K562 (cell line): ENCODE results near the gene LPCAT2. TPM values are rescaled to one million over a fixed set of nuclear protein-coding genes. Genes with fewer than 3 reads are reported as not detected.

Experiments used
- polyA plus RNA-seq, 8 experiments: library from polyadenylated mRNA; depleted of rRNA in 4 of 8; stranded (reverse) in 5 of 8; unstranded in 3 of 8; fragments of >200 nt; fragmentation: Nextera tagmentation in 2 of 8; fragmentation: Illumina TruSeq in 1 of 8; extraction: Ambion mirVana in 2 of 8; extraction: Trizol in 1 of 8; gene quantifications; 2 replicates each; pipeline versions ENCODE4 v1.2.1 to v1.2.3, GENCODE V29; 2011 to 2014; ENCODE audit warnings: inconsistent platforms in 1 of 8, missing spikeins in 1 of 8
- total RNA-seq, 7 experiments: library from RNA; depleted of rRNA in 6 of 7; stranded (reverse); fragments of >200 nt in 6 of 7; fragmentation: Illumina TruSeq in 2 of 7; extraction: Trizol in 2 of 7; gene quantifications; 2 replicates each; pipeline versions ENCODE4 v1.2.1 to v1.2.3, GENCODE V29; 2011 to 2021; ENCODE audit warnings: low replicate concordance in 1 of 7

The LPCAT2 gene
- total and polyA plus RNA-seq, 9 of the 15 experiments (the other 6 are each of a cell fraction or from before 2014, with no cell fraction given) = 2.9 to 15.0 (median 7.3) TPM

Other genes with a start within 250 kb of the LPCAT2 start
- gene IRX6, start 184.9 kb upstream of the LPCAT2 start, total RNA-seq (2014; rRNA removed) = 0.14 and 0.20 TPM in 2 replicates
- not detected in 2 replicates for gene IRX6, start 184.9 kb upstream of the LPCAT2 start, total RNA-seq (2014; rRNA removed; fragmentation: Illumina TruSeq; extraction: Trizol)
- 0.08 and 0.29 TPM in 2 replicates for gene IRX6, start 184.9 kb upstream of the LPCAT2 start, total RNA-seq (2015; rRNA removed; fragmentation: Illumina TruSeq; extraction: Trizol)
- gene IRX6, start 184.9 kb upstream of the LPCAT2 start, total RNA-seq (2021) = 0.09 and 0.11 TPM in 2 replicates
- not detected in 2 replicates for gene IRX6, start 184.9 kb upstream of the LPCAT2 start, polyA plus RNA-seq (2011; rRNA removed)
- gene IRX6, start 184.9 kb upstream of the LPCAT2 start, polyA plus RNA-seq (2014; fragmentation: Illumina TruSeq; extraction: Trizol) = 0.06 and 0.07 TPM in 2 replicates
- not detected for gene IRX6, start 184.9 kb upstream of the LPCAT2 start, polyA plus RNA-seq (2014; fragmentation: Nextera tagmentation; extraction: Ambion mirVana)
- 0.04 and 0.29 TPM in 2 replicates for gene IRX6, start 184.9 kb upstream of the LPCAT2 start, polyA plus RNA-seq (2014; rRNA removed)
- 0.05 TPM in 1 of 2 replicates, not detected in the other for gene MMP2, start 29.9 kb upstream of the LPCAT2 start, total RNA-seq (2014; rRNA removed)
- gene MMP2, start 29.9 kb upstream of the LPCAT2 start, total RNA-seq (2014; rRNA removed; fragmentation: Illumina TruSeq; extraction: Trizol) = not detected in 2 replicates
- not detected in 2 replicates for gene MMP2, start 29.9 kb upstream of the LPCAT2 start, total RNA-seq (2015; rRNA removed; fragmentation: Illumina TruSeq; extraction: Trizol)
- gene MMP2, start 29.9 kb upstream of the LPCAT2 start, total RNA-seq (2021) = 0.53 and 1.4 TPM in 2 replicates
- gene MMP2, start 29.9 kb upstream of the LPCAT2 start, polyA plus RNA-seq (2011; rRNA removed) = not detected in 2 replicates
- gene MMP2, start 29.9 kb upstream of the LPCAT2 start, polyA plus RNA-seq (2014; fragmentation: Illumina TruSeq; extraction: Trizol) = not detected in 2 replicates
- not detected for gene MMP2, start 29.9 kb upstream of the LPCAT2 start, polyA plus RNA-seq (2014; fragmentation: Nextera tagmentation; extraction: Ambion mirVana)
- not detected in 2 replicates for gene MMP2, start 29.9 kb upstream of the LPCAT2 start, polyA plus RNA-seq (2014; rRNA removed)
- not detected in 2 replicates for gene CAPNS2, start 57.6 kb downstream of the LPCAT2 start, total RNA-seq (2014; rRNA removed)
- 0.33 and 0.48 TPM in 2 replicates for gene CAPNS2, start 57.6 kb downstream of the LPCAT2 start, total RNA-seq (2014; rRNA removed; fragmentation: Illumina TruSeq; extraction: Trizol)
- 0.14 and 0.38 TPM in 2 replicates for gene CAPNS2, start 57.6 kb downstream of the LPCAT2 start, total RNA-seq (2015; rRNA removed; fragmentation: Illumina TruSeq; extraction: Trizol)
- gene CAPNS2, start 57.6 kb downstream of the LPCAT2 start, total RNA-seq (2021) = 0.36 and 0.38 TPM in 2 replicates
- not detected in 2 replicates for gene CAPNS2, start 57.6 kb downstream of the LPCAT2 start, polyA plus RNA-seq (2011; rRNA removed)
- 0.12 TPM in 1 of 2 replicates, not detected in the other for gene CAPNS2, start 57.6 kb downstream of the LPCAT2 start, polyA plus RNA-seq (2014; fragmentation: Illumina TruSeq; extraction: Trizol)
- gene CAPNS2, start 57.6 kb downstream of the LPCAT2 start, polyA plus RNA-seq (2014; fragmentation: Nextera tagmentation; extraction: Ambion mirVana) = under 1 TPM; 0.24 to 0.65 TPM
- 0.12 TPM in 1 of 2 replicates, not detected in the other for gene CAPNS2, start 57.6 kb downstream of the LPCAT2 start, polyA plus RNA-seq (2014; rRNA removed)
- gene SLC6A2, start 146.9 kb downstream of the LPCAT2 start, total RNA-seq (2014; rRNA removed) = not detected in 2 replicates
- not detected in 2 replicates for gene SLC6A2, start 146.9 kb downstream of the LPCAT2 start, total RNA-seq (2014; rRNA removed; fragmentation: Illumina TruSeq; extraction: Trizol)
- gene SLC6A2, start 146.9 kb downstream of the LPCAT2 start, total RNA-seq (2015; rRNA removed; fragmentation: Illumina TruSeq; extraction: Trizol) = not detected in 2 replicates
- not detected in 2 replicates for gene SLC6A2, start 146.9 kb downstream of the LPCAT2 start, total RNA-seq (2021)
- gene SLC6A2, start 146.9 kb downstream of the LPCAT2 start, polyA plus RNA-seq (2011; rRNA removed) = not detected in 2 replicates
- gene SLC6A2, start 146.9 kb downstream of the LPCAT2 start, polyA plus RNA-seq (2014; fragmentation: Illumina TruSeq; extraction: Trizol) = not detected in 2 replicates
- not detected for gene SLC6A2, start 146.9 kb downstream of the LPCAT2 start, polyA plus RNA-seq (2014; fragmentation: Nextera tagmentation; extraction: Ambion mirVana)
- not detected in 2 replicates for gene SLC6A2, start 146.9 kb downstream of the LPCAT2 start, polyA plus RNA-seq (2014; rRNA removed)